K562 (cell line): ENCODE data around the gene YBEY. TPM values are rescaled to one million over a fixed set of nuclear protein-coding genes. Genes with fewer than 3 reads are reported as not detected.
A peak's percentile ranks its signal among the peaks of the same experiment; 100 is the strongest.

Source experiments
- DIDO1 ChIP-seq: fragments of 450-650 bp; IDR thresholded peaks from 2 replicates; pipeline ENCODE4 v1.6.1; 2016; ENCODE audit warnings: low read depth, missing biosample characterization, missing genetic modification characterization
- ETV6 ChIP-seq, 3 experiments: fragments of 150-350 bp in 1 of 3; sonication (generic) in 1 of 3; formaldehyde crosslinking in 1 of 3; IDR thresholded peaks; 2 replicates each; pipeline versions ENCODE4 v1.6.1 to v1.8.0; 2014 to 2022; ENCODE audit warnings: borderline replicate concordance in 2 of 3, low read depth in 2 of 3, antibody characterized with exemption in 1 of 3, low read length in 1 of 3, mild to moderate bottlenecking in 1 of 3, missing genetic modification reagents in 1 of 3
- HNRNPLL ChIP-seq: fragments of 200-400 bp; formaldehyde crosslinking; IDR thresholded peaks from 2 replicates; pipeline ENCODE4 v1.6.1; 2017; ENCODE audit warnings: low read length, low read depth, mild to moderate bottlenecking; ENCODE audit not compliant: poor library complexity, severe bottlenecking
- HOXB6 ChIP-seq: fragments of 250-450 bp; sonication (Bioruptor Pico); IDR thresholded peaks from 2 replicates; pipeline ENCODE4 v1.5.1; 2022; ENCODE audit warnings: mild to moderate bottlenecking, borderline replicate concordance
- JUNB ChIP-seq: fragments of 450-650 bp; formaldehyde crosslinking; conservative IDR thresholded peaks from 2 replicates; pipeline ENCODE4 v1.4.0; 2020; ENCODE audit warnings: mild to moderate bottlenecking
- MECOM ChIP-seq: fragments of 250-450 bp; sonication (Bioruptor Pico); IDR thresholded peaks from 2 replicates; pipeline ENCODE4 v1.8.0; 2022; ENCODE audit warnings: inconsistent platforms
- NCOA6 ChIP-seq: fragments of 450-650 bp; IDR thresholded peaks from 2 replicates; pipeline ENCODE4 v1.6.1; 2017; ENCODE audit warnings: mild to moderate bottlenecking
- PHB ChIP-seq: fragments of 250-450 bp; sonication (Bioruptor Pico); IDR thresholded peaks from 2 replicates; pipeline ENCODE4 v1.5.0; 2021
- RFX7 ChIP-seq: fragments of 250-450 bp; sonication (Bioruptor Pico); IDR thresholded peaks from 2 replicates; pipeline ENCODE4 v1.5.1; 2021; ENCODE audit warnings: mild to moderate bottlenecking
- SETDB1 ChIP-seq: IDR thresholded peaks from one replicate; pipeline ENCODE4 v1.6.1; 2012; ENCODE audit warnings: low read length, control low read depth, inconsistent platforms
- SMARCA5 ChIP-seq: fragments of 450-650 bp; IDR thresholded peaks from 2 replicates; pipeline ENCODE4 v1.6.1; 2016
- SMARCE1 ChIP-seq: fragments of 450-650 bp; IDR thresholded peaks from 2 replicates; pipeline ENCODE4 v1.7.1; 2016; ENCODE audit warnings: mild to moderate bottlenecking
- THRAP3 ChIP-seq: fragments of 450-650 bp; IDR thresholded peaks from 2 replicates; pipeline ENCODE4 v1.6.1; 2016; ENCODE audit warnings: mild to moderate bottlenecking, inconsistent platforms, borderline replicate concordance
- TOE1 ChIP-seq, 2 experiments: fragments of 450-650 bp in 1 of 2; sonication (generic) in 1 of 2; formaldehyde crosslinking in 1 of 2; IDR thresholded peaks; 2 replicates each; pipeline versions ENCODE4 v1.7.1 to v1.8.0; 2016 to 2022; ENCODE audit warnings: borderline replicate concordance in 2 of 2, mild to moderate bottlenecking in 2 of 2, antibody characterized with exemption in 1 of 2, inconsistent platforms in 1 of 2, low read depth in 1 of 2, missing genetic modification reagents in 1 of 2, moderate library complexity in 1 of 2
- ZC3H4 ChIP-seq: sonication (generic); formaldehyde crosslinking; IDR thresholded peaks from 2 replicates; pipeline ENCODE4 v1.9.0; 2021; ENCODE audit warnings: missing genetic modification reagents, borderline replicate concordance
- ZFP1 ChIP-seq: fragments of 450-650 bp; formaldehyde crosslinking; IDR thresholded peaks from 2 replicates; pipeline ENCODE4 v1.4.0; 2020; ENCODE audit warnings: mild to moderate bottlenecking, mixed read lengths
- ZKSCAN3 ChIP-seq: fragments of 250-450 bp; sonication (Bioruptor Pico); IDR thresholded peaks from 2 replicates; pipeline ENCODE4 v1.4.0; 2020
- polyA plus RNA-seq, 8 experiments: library from polyadenylated mRNA; depleted of rRNA in 4 of 8; stranded (reverse) in 5 of 8; unstranded in 3 of 8; fragments of >200 nt; fragmentation: Nextera tagmentation in 2 of 8; fragmentation: Illumina TruSeq in 1 of 8; extraction: Ambion mirVana in 2 of 8; extraction: Trizol in 1 of 8; gene quantifications; 2 replicates each; pipeline versions ENCODE4 v1.2.1 to v1.2.3, GENCODE V29; 2011 to 2014; ENCODE audit warnings: inconsistent platforms in 1 of 8, missing spikeins in 1 of 8
- total RNA-seq, 7 experiments: library from RNA; depleted of rRNA in 6 of 7; stranded (reverse); fragments of >200 nt in 6 of 7; fragmentation: Illumina TruSeq in 2 of 7; extraction: Trizol in 2 of 7; gene quantifications; 2 replicates each; pipeline versions ENCODE4 v1.2.1 to v1.2.3, GENCODE V29; 2011 to 2021; ENCODE audit warnings: low replicate concordance in 1 of 7
- TF ChIP-seq, protein P1 (sequence below): sonication (generic); formaldehyde crosslinking; IDR thresholded peaks from 2 replicates; pipeline ENCODE4 v1.9.0; 2022; ENCODE audit warnings: mild to moderate bottlenecking, missing genetic modification reagents
- TF ChIP-seq, protein P2 (sequence below), 2 experiments: fragments of 450-650 bp in 1 of 2; sonication (generic) in 1 of 2; formaldehyde crosslinking in 1 of 2; IDR thresholded peaks; 2 replicates each; pipeline versions ENCODE4 v1.7.1 to v1.9.0; 2016 to 2022; ENCODE audit warnings: inconsistent platforms in 1 of 2, mild to moderate bottlenecking in 1 of 2, missing genetic modification reagents in 1 of 2

YBEY gene
- total and polyA plus RNA-seq, 9 of the 15 experiments (the other 6 are each of a cell fraction or from before 2014, with no cell fraction given), result 6.4 to 28.0 (median 12.4) TPM

DNA sequence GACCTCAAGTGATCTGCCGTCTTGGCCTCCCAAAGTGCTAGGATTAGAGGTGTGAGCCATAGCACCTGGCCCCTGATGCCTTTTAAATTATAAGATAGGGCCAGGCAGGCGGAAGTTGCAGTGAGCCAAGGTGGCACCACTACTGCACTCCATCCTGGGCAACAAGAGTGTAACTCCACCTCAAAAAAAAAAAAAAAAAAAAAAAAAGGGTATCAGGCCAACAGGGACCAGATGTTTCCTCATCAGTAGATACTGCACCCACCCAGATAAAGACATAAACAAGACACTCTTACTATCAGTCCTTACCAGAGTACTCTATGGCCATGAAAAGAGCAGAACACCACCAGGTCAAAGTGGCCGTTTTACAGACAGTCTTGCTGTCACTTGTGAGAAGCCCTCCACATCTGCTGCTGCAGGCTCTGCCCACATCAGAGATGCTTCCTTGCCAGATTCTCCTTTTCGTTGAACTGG, 34.2 kb downstream of the YBEY start (continued):
- TF ChIP-seq ETV6 (IDR thresholded peaks at IDR 0.05; ENCODE audit: borderline replicate concordance in 1 of 2, low read depth in 2 of 2, low read length in 1 of 2) (peak in 1 of 2 experiments; percentile 43; a peak in 1 of 4 replicates), ETV6 (CRISPR knock-in tag; IDR thresholded peaks at IDR 0.05; ENCODE audit: borderline replicate concordance) (no peak), HNRNPLL (no peak), ZKSCAN3 (CRISPR knock-in tag) (no peak), SETDB1 (no peak), SMARCA5 (no peak), ZC3H4 (CRISPR knock-in tag) (no peak), ZFP1 (CRISPR knock-in tag) (no peak), RFX7 (CRISPR knock-in tag) (no peak), HOXB6 (CRISPR knock-in tag) (no peak), JUNB (CRISPR knock-in tag) (no peak), THRAP3 (no peak; the same call in 1 of the 2 replicates), DIDO1 (tag) (no peak), MECOM (CRISPR knock-in tag) (peak; percentile 80; the same call in 1 of the 2 replicates), PHB (CRISPR knock-in tag) (no peak), SMARCE1 (peak; percentile 97), NCOA6 (no peak), TOE1 (IDR thresholded peaks at IDR 0.05; ENCODE audit: borderline replicate concordance) (peak; percentile 61; the same call in 1 of the 2 replicates), TOE1 (CRISPR knock-in tag; IDR thresholded peaks at IDR 0.05; ENCODE audit: borderline replicate concordance, low read depth) (no peak)
- TF ChIP-seq, protein P1, sequence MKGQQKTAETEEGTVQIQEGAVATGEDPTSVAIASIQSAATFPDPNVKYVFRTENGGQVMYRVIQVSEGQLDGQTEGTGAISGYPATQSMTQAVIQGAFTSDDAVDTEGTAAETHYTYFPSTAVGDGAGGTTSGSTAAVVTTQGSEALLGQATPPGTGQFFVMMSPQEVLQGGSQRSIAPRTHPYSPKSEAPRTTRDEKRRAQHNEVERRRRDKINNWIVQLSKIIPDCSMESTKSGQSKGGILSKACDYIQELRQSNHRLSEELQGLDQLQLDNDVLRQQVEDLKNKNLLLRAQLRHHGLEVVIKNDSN (CRISPR knock-in tag), result no peak
- TF ChIP-seq, protein P2, sequence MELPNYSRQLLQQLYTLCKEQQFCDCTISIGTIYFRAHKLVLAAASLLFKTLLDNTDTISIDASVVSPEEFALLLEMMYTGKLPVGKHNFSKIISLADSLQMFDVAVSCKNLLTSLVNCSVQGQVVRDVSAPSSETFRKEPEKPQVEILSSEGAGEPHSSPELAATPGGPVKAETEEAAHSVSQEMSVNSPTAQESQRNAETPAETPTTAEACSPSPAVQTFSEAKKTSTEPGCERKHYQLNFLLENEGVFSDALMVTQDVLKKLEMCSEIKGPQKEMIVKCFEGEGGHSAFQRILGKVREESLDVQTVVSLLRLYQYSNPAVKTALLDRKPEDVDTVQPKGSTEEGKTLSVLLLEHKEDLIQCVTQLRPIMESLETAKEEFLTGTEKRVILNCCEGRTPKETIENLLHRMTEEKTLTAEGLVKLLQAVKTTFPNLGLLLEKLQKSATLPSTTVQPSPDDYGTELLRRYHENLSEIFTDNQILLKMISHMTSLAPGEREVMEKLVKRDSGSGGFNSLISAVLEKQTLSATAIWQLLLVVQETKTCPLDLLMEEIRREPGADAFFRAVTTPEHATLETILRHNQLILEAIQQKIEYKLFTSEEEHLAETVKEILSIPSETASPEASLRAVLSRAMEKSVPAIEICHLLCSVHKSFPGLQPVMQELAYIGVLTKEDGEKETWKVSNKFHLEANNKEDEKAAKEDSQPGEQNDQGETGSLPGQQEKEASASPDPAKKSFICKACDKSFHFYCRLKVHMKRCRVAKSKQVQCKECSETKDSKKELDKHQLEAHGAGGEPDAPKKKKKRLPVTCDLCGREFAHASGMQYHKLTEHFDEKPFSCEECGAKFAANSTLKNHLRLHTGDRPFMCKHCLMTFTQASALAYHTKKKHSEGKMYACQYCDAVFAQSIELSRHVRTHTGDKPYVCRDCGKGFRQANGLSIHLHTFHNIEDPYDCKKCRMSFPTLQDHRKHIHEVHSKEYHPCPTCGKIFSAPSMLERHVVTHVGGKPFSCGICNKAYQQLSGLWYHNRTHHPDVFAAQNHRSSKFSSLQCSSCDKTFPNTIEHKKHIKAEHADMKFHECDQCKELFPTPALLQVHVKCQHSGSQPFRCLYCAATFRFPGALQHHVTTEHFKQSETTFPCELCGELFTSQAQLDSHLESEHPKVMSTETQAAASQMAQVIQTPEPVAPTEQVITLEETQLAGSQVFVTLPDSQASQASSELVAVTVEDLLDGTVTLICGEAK (IDR thresholded peaks at IDR 0.05), result no peak
- TF ChIP-seq, protein P2 (CRISPR knock-in tag; IDR thresholded peaks at IDR 0.05), result no peak
